Measurements from ENCODE around the gene CTSA.
"Not testable (repeated sequence)": the region's sequence is repeated elsewhere in the genome, so short reads cannot be mapped to it uniquely, and the experiment has no call there.

The CTSA gene

DNA sequence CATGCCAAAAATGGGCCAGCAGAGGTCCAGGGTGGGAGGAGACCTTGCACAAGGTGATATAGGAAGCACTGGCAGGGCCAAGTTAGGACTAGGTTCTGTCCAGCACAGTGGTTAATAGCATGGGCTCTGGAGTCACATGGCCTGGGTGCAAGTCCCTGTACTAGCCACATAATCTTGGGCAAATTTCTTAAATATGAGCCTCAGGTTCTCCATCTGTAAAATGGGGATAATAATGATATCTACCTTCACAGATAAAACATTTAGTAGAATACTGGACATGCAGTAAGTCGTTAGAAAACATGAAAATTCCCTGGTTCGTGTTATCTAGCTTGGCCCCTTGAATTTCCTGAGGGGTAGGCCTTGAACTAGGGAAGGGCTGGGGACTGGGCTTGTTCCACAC is 6.2 kb downstream of the CTSA start:
- no peak for DNase-seq

DNA sequence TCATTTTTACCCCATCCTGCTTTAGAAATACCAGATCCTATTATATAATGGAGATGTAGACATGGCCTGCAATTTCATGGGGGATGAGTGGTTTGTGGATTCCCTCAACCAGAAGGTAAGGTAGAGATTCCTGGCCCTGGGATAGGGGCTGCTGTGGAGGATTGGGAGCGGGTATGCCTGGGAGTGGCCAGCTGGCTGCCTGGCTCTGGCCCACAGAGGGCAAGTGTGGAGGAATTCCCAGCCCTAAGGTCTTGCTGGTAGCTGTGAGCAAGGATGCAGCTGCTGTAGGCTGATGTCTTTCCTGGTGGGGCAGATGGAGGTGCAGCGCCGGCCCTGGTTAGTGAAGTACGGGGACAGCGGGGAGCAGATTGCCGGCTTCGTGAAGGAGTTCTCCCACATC is 6.6 kb downstream of the CTSA start:
- no peak for DNase-seq

DNA sequence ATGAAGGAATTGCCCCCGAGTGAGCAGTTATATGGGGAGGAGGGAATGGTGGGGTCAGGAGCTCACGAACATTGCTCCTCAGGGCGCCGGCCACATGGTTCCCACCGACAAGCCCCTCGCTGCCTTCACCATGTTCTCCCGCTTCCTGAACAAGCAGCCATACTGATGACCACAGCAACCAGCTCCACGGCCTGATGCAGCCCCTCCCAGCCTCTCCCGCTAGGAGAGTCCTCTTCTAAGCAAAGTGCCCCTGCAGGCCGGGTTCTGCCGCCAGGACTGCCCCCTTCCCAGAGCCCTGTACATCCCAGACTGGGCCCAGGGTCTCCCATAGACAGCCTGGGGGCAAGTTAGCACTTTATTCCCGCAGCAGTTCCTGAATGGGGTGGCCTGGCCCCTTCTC is 7.2 kb downstream of the CTSA start:
- no peak for DNase-seq

- DNase-seq, result no peak
Measured at GRCh38 chr20:45899046-45899835, 8.1 kb downstream of the CTSA start.

GRCh38 chr20:45901332-45901731 is 10.2 kb downstream of the CTSA start:
- not testable (repeated sequence) for DNase-seq

GRCh38 chr20:45902199-45902701 is 11.1 kb downstream of the CTSA start:
- DNase-seq, result no peak

GRCh38 chr20:45904583-45905504 is 13.7 kb downstream of the CTSA start:
- no peak for DNase-seq

GRCh38 chr20:45905505-45906079 is 14.5 kb downstream of the CTSA start:
- DNase-seq, result no peak

GRCh38 chr20:45907219-45907948 is 16.2 kb downstream of the CTSA start:
- DNase-seq, result no peak

- DNase-seq, result no peak
Measured at GRCh38 chr20:45908084-45908483, 16.9 kb downstream of the CTSA start.

GRCh38 chr20:45909336-45909808 is 18.2 kb downstream of the CTSA start:
- DNase-seq, result no peak

- no peak for DNase-seq
Measured at GRCh38 chr20:45909817-45910669, 18.9 kb downstream of the CTSA start.

- peak; percentile 89 for DNase-seq
Measured at GRCh38 chr20:45910670-45911485, 19.7 kb downstream of the CTSA start.

- DNase-seq, result no peak
Measured at GRCh38 chr20:45911486-45912343, 20.6 kb downstream of the CTSA start, which contains the start of gene PLTP. Gene PLTP (minus strand): TSS chr20:45912155. CDS start chr20:45911452, 703 bp downstream.

GRCh38 chr20:45912344-45912682 is 21.2 kb downstream of the CTSA start:
- no peak for DNase-seq

GRCh38 chr20:45913116-45913515 is 22.0 kb downstream of the CTSA start:
- no peak for DNase-seq

DNA sequence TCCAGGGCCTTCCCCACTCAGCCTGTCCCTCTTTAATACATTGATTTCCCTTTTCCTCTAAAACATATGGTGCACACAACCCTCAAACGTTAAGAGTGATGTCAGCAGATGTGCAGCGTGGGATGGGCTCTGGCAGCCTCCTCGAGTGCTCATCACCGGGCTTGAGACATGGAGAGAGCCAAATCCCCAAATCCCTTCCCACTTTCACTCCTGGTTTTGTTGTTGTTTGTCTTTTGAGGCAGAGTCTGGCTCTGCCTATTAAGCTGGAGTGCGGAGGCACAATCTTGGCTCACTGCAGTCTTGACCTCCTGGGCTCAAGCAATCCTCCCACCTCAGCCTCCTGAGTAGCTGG is 26.6 kb downstream of the CTSA start:
- DNase-seq, result no peak

DNA sequence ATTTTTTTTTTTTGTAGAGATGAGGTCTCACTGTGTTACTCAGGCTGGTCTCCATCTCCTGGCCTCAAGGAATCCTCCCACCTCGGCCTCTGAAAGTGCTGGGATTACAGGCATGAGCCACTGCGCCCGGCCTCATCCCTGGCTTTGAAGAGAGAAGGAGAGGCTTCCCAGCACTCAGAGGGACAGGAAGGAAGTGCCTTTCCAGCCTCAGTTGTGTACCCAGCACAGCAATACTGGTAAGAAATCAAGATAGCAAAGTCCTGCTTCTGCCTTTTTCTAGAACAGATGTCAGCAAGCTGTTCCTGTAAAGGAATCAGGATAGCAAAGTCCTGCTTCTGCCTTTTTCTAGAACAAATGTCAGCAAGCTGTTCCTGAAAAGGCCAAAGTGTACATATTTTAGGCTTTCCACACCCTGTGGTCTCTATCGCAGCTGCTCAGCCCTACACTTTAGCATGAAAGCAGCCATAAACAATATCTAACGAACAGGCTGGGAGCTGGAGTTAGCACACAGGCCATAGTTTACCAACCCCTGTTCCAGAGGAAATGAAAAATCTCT is 27.1 kb downstream of the CTSA start:
- no peak for DNase-seq

- DNase-seq, result no peak
Measured at GRCh38 chr20:45918779-45919537, 27.8 kb downstream of the CTSA start.

All from activated naive CD4-positive, alpha-beta T cell treated with anti-CD3 and anti-CD28 coated beads, Interleukin-2, amount 50 U/mL, for 16 hours (primary cell).